ENCODE data around the gene SMIM5.
"Not testable (repeated sequence)": the region's sequence is repeated elsewhere in the genome, so short reads cannot be mapped to it uniquely, and the experiment has no call there.

The SMIM5 gene

GRCh38 chr17:75590314-75590761 is 42.9 kb upstream of the SMIM5 start:
- TF ChIP-seq, protein P1, sequence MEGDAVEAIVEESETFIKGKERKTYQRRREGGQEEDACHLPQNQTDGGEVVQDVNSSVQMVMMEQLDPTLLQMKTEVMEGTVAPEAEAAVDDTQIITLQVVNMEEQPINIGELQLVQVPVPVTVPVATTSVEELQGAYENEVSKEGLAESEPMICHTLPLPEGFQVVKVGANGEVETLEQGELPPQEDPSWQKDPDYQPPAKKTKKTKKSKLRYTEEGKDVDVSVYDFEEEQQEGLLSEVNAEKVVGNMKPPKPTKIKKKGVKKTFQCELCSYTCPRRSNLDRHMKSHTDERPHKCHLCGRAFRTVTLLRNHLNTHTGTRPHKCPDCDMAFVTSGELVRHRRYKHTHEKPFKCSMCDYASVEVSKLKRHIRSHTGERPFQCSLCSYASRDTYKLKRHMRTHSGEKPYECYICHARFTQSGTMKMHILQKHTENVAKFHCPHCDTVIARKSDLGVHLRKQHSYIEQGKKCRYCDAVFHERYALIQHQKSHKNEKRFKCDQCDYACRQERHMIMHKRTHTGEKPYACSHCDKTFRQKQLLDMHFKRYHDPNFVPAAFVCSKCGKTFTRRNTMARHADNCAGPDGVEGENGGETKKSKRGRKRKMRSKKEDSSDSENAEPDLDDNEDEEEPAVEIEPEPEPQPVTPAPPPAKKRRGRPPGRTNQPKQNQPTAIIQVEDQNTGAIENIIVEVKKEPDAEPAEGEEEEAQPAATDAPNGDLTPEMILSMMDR (conservative IDR thresholded peaks at IDR 0.05; ENCODE audit: low read depth, low read length): no peak
- DNase-seq (ENCODE audit: low read depth): no peak
- H3K4me3 ChIP-seq (ENCODE audit: low read depth, low read length): no peak overlapping the region

GRCh38 chr17:75590849-75591721 is 42.1 kb upstream of the SMIM5 start:
- no peak for DNase-seq (ENCODE audit: low read depth)
- no peak overlapping the region for H3K4me3 ChIP-seq (ENCODE audit: low read depth, low read length)
- TF ChIP-seq, protein P1 (conservative IDR thresholded peaks at IDR 0.05; ENCODE audit: low read depth, low read length): no peak

DNA sequence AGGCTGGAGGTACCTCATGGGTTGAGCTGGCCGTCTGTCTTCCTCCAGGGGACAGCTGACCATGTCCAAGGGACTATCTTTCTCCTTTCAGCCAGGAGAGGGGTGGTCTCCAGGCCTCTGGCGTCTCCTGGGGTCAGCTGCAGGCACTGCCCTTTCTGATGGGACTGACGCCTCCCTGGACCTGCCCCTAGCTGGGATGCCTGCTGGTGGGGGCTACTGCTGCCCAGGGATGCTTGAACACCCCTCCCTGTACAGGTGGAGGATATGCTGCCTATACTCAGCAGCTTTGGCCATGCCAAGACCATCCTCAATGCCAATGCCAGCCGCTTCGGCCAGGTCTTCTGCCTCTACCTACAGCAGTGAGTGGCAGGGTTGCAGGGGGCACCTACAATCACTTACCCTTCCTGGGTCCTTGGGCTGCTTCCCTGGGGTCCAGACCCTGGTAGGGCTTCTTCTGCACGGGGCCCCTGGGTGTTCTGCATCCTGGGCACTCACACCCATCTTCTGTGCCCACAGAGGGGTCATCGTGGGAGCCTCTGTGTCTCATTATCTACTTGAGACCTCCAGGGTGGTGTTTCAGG is 41.4 kb upstream of the SMIM5 start:
- TF ChIP-seq, protein P1 (conservative IDR thresholded peaks at IDR 0.05; ENCODE audit: low read depth, low read length): no peak
- DNase-seq (ENCODE audit: low read depth): no peak
- H3K4me3 ChIP-seq (ENCODE audit: low read depth, low read length): no peak overlapping the region

- TF ChIP-seq, protein P1 (conservative IDR thresholded peaks at IDR 0.05; ENCODE audit: low read depth, low read length): no peak
- H3K4me3 ChIP-seq (ENCODE audit: low read depth, low read length): no peak overlapping the region
- DNase-seq (ENCODE audit: low read depth): no peak
Observed at GRCh38 chr17:75592348-75593020, 40.8 kb upstream of the SMIM5 start.

- not testable (repeated sequence) for DNase-seq (ENCODE audit: low read depth); H3K4me3 ChIP-seq (ENCODE audit: low read depth, low read length)
Observed at GRCh38 chr17:75593430-75593829, 39.8 kb upstream of the SMIM5 start.

DNA sequence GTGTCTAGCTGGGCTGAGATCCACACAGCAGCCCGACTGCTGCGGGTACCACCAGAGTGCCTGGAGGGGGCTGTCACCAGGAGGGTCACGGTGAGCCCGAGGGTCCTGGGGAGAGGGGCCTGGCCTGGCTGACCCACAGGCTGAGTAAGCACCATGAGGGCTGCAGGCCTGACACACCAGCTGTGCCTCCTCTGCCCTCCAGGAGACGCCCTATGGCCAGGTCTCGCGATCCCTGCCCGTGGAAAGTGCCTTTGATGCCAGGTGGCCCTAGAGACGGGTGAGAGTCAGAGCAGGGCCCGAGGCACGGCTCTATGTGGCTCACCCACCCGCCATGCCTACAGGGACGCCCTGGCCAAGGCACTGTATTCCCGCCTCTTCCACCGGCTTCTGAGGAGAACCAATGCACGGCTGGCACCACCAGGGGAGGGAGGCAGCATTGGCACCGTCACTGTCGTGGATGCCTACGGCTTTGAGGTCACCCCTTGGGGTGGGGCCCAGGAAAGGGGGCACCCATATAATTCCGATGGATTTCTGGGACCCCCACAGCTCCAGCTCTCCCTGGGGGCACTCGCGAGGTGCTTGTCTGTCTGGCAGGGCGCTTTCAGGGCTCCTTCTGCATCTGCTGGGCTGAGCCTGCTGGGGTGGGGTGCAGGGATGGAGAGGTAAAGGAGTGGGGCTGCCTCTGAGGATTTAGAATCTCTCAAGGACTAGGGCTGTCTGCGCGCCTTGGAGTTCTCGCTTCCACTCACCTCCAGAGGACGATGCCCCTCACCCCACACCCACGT is 38.5 kb upstream of the SMIM5 start:
- TF ChIP-seq, protein P1 (conservative IDR thresholded peaks at IDR 0.05; ENCODE audit: low read depth, low read length): no peak
- no peak for DNase-seq (ENCODE audit: low read depth)
- no peak overlapping the region for H3K4me3 ChIP-seq (ENCODE audit: low read depth, low read length)
